HG03469 (cell line): ENCODE data around the gene ANKS6.

Experiments
- ATAC-seq: cut with Tn5 transposase; IDR thresholded peaks from one replicate; pipeline ENCODE4 v1.9.1; 2021; ENCODE audit warnings: mild to moderate bottlenecking, moderate library complexity, moderate number of reproducible peaks; ENCODE audit not compliant: unreplicated experiment

Gene ANKS6

DNA sequence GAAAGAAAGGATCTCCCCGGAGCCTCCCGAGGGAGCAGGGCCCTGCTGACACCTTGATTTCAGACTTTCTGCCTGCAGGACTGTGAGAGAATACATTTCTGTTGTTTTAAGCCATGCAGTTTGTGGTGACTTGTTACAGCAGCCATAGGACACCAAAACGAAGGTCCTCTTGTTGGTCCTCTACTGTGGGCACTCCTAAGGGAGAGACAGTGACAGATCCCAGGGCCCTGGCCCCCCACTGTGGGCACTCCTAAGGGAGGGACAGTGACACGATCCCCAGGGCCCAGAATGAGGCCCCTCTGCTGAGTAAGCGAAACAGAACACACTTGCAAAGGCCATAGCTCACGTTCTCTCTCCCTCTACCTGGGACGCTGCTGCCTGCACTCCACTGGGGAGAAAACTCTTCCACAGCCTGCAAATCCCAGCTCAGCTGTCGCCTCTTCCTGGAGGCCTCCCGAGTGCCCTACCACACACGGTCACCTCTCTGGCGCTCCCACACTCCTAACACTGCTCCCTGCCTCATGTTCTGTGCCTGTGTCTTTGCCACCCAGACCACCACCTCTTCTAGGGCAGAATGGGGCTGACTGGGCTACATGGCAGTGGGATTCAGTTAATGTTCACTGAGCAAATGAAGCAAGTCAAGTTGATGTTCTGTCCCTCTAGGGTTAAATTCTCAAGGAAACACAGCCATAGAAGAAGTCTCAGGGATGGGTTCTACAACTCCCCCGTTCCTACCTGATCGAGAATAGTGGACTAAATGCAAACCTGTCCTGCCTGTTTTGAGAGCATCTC is 23.8 kb downstream of the ANKS6 start:
- no peak for ATAC-seq

- no peak for ATAC-seq
These were observed 25.0 kb downstream of the ANKS6 start for GRCh38 chr9:98771209-98771874.

GRCh38 chr9:98770717-98771116 is 25.6 kb downstream of the ANKS6 start:
- ATAC-seq = no peak

DNA sequence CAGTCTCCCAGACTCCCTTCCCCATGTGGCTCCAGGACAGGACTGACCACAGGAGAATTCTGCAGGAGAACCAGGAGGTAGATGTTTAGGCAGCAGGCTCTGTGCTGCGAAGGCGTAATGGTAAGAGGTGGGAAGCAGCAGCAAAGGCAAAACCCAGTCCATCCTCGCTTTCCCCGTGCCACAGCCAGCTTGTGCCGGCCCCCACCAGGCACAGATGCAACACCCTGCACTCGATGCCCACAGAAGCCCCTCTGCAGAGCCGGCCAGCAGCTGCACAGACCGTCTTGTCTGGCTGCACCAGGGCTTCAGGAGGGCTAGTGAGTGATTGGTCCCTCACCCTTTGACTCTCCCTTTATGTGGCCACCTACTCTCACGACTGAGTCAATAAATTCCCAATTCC is 28.0 kb downstream of the ANKS6 start:
- ATAC-seq = no peak

- ATAC-seq = no peak
These were observed 28.4 kb downstream of the ANKS6 start for GRCh38 chr9:98767915-98768314.

- no peak for ATAC-seq
These were observed 29.2 kb downstream of the ANKS6 start for GRCh38 chr9:98767196-98767595.

DNA sequence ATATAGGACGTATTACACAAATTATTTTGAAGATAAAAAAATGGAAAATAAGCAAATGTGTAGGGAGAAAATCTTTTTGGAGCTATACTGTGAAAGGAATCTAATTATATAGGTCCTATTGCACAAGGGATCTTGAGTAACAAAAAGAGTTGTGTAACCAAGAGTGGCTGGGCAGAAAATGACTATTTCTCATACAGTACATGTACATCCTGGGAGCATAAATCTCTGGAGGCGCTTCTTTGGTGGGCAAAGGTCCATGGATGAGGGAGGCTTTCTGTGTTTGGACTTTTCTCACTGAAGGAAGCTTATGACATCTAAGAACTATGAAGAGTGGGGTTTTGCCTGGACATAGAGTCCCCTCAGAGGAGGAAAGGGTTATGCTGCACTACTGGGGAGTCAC is 29.8 kb downstream of the ANKS6 start:
- no peak for ATAC-seq

GRCh38 chr9:98765256-98765655 is 31.1 kb downstream of the ANKS6 start:
- no peak for ATAC-seq

GRCh38 chr9:98763986-98764745 is 32.2 kb downstream of the ANKS6 start:
- ATAC-seq = no peak

GRCh38 chr9:98760231-98760630 is 36.1 kb downstream of the ANKS6 start:
- no peak for ATAC-seq

DNA sequence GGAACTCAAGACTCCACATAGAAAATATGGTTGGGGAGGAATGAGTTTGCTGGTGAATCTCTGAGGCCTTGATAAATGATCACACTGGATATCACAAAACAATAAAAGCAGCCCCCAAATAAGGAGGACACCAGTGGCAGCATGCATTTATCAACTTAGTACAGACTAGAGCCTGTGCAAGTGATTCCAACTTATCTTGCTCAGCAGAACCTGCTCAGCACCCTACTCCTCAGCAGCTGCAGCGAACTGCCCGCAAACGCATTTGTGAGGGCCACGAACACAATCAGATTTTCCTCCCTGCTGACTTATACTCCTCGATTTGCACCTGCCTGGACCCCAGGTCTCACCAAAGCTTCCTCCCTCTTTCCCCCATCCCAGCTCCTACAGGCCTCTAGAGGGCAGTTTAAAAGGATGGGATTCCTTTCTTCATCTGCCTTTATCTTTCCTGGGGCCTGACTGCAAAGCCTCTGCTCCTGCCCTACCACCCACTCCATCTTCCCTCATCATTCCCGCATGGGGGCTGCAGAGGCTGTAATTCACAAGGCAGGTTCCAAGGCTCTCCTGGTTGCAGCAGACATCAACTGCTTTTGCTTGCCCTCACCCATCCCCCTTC is 41.2 kb downstream of the ANKS6 start:
- ATAC-seq = no peak

DNA sequence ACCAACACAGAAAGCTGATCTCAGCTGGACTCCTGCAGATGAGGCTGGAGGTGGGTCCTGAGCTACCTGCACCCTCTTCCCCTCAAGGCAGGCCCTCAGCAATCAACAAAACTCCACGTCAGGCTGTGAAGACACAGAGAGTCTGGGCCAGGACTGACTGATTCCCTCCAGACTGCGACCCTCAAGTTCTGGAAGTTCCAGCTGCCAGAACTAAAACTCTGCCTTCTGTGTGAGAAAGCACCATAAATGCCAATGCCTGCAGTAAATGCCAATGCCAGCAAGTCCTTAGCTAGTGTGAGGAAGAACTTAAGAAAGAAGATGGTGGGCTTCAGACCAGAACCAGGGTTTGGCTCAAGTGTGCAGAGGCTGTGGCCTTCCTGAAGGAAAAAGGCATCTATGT is 45.1 kb downstream of the ANKS6 start:
- ATAC-seq = no peak

- no peak for ATAC-seq
These were observed 45.8 kb downstream of the ANKS6 start for GRCh38 chr9:98750364-98751060.

GRCh38 chr9:98747476-98747875 is 48.9 kb downstream of the ANKS6 start:
- ATAC-seq = no peak

DNA sequence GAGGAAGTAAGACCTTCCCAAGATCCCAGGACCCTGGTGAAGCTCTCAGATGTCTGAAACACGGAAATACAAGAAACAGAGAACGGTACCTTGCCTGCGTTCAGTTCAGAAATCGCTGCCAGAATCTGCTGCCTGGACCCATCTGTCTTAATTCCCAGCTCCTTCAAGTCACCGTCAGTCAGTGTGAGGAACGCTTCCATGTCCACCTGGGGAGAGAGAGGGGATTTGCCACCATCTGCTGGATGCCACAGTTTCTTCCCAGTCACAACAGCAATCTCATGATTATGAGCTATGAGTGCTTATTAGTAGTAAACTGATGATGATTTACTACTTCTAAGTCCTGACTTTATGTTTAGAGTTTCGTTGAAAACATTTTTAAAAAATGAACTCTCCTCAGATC is 50.9 kb downstream of the ANKS6 start:
- ATAC-seq = no peak

- no peak for ATAC-seq
These were observed 52.3 kb downstream of the ANKS6 start for GRCh38 chr9:98743818-98744611.

- no peak for ATAC-seq
These were observed 53.0 kb downstream of the ANKS6 start for GRCh38 chr9:98743329-98743728.

- ATAC-seq = no peak
These were observed 53.8 kb downstream of the ANKS6 start for GRCh38 chr9:98742325-98743280.
